IPS-20b (cell line): ENCODE measurements around the gene PLAU.
"Not testable (repeated sequence)": the region's sequence is repeated elsewhere in the genome, so short reads cannot be mapped to it uniquely, and the experiment has no call there.

Experiments
- H3K27ac ChIP-seq: one replicate; pipeline ENCODE4 v1.5.1; 2013; ENCODE audit warnings: low read length
- H3K27me3 ChIP-seq: 2 replicates; pipeline ENCODE4 v1.6.1; 2013; ENCODE audit warnings: mild to moderate bottlenecking, low read length, inconsistent platforms; ENCODE audit not compliant: insufficient read depth
- H3K36me3 ChIP-seq: 2 replicates; pipeline ENCODE4 v1.6.1; 2013; ENCODE audit warnings: low read depth, mild to moderate bottlenecking, inconsistent platforms, low read length, moderate library complexity; ENCODE audit not compliant: insufficient read depth
- H3K4me1 ChIP-seq: 2 replicates; pipeline ENCODE4 v1.6.1; 2013; ENCODE audit warnings: mild to moderate bottlenecking, control low read depth, inconsistent platforms, low read length, moderate library complexity; ENCODE audit not compliant: insufficient read depth
- H3K4me3 ChIP-seq: 2 replicates; pipeline ENCODE4 v1.5.1; 2013; ENCODE audit warnings: mild to moderate bottlenecking, low read length, inconsistent platforms
- H3K9ac ChIP-seq: 2 replicates; pipeline ENCODE4 v1.6.1; 2013; ENCODE audit warnings: low read depth, mild to moderate bottlenecking, inconsistent platforms, low read length, moderate library complexity
- H3K9me3 ChIP-seq: 2 replicates; pipeline ENCODE4 v1.6.1; 2013; ENCODE audit warnings: mild to moderate bottlenecking, low read depth, low read length, inconsistent platforms; ENCODE audit not compliant: insufficient read depth

Gene PLAU

GRCh38 chr10:73917566-73918305 is 6.8 kb downstream of the PLAU start:
- Histone ChIP-seq H3K36me3 (peaks cover 13% of the 10 kb centered on the region), H3K4me1 (peaks cover 5% of the 10 kb centered on the region; the same call in 1 of the 2 replicates), H3K9me3 (no peaks in the 10 kb centered on the region), H3K4me3 (no peak overlapping the region), H3K9ac (no peak overlapping the region), H3K27me3 (peaks cover 10% of the 10 kb centered on the region), H3K27ac (no peak overlapping the region)

GRCh38 chr10:73919481-73919880 is 8.5 kb downstream of the PLAU start:
- peaks cover 13% of the 10 kb centered on the region for H3K36me3 ChIP-seq
- not testable (repeated sequence) for H3K27ac ChIP-seq, H3K27me3 ChIP-seq, H3K9me3 ChIP-seq, H3K9ac ChIP-seq, H3K4me3 ChIP-seq
- peaks cover 11% of the 10 kb centered on the region for H3K4me1 ChIP-seq

- Histone ChIP-seq H3K36me3 (peaks cover 9% of the 10 kb centered on the region), H3K4me1 (peaks cover 13% of the 10 kb centered on the region), H3K9me3 (no peaks in the 10 kb centered on the region), H3K9ac (no peak overlapping the region), H3K4me3 (no peak overlapping the region), H3K27me3 (no peaks in the 10 kb centered on the region), H3K27ac (no peak overlapping the region)
Observed at GRCh38 chr10:73920089-73920488, 9.2 kb downstream of the PLAU start.

- Histone ChIP-seq H3K4me3 (no peak overlapping the region), H3K9me3 (no peaks in the 10 kb centered on the region), H3K27ac (no peak overlapping the region), H3K36me3 (no peaks in the 10 kb centered on the region), H3K9ac (no peak overlapping the region), H3K4me1 (peaks cover 13% of the 10 kb centered on the region), H3K27me3 (no peaks in the 10 kb centered on the region)
Observed at GRCh38 chr10:73922007-73922863, 11.3 kb downstream of the PLAU start.

- Histone ChIP-seq H3K9me3 (no peaks in the 10 kb centered on the region), H3K9ac (no peak overlapping the region), H3K36me3 (no peaks in the 10 kb centered on the region), H3K27ac (no peak overlapping the region), H3K27me3 (no peaks in the 10 kb centered on the region), H3K4me1 (peaks cover 13% of the 10 kb centered on the region), H3K4me3 (no peak overlapping the region)
Observed at GRCh38 chr10:73922864-73923133, 11.9 kb downstream of the PLAU start.

- peak overlapping the region; percentile 38 for H3K27ac ChIP-seq
- no peaks in the 10 kb centered on the region for H3K36me3 ChIP-seq
- H3K4me3 ChIP-seq: peak overlapping the region; percentile 7
- peaks cover 13% of the 10 kb centered on the region for H3K4me1 ChIP-seq
- H3K9ac ChIP-seq: peak overlapping the region; percentile 34; the same call in 1 of the 2 replicates
- H3K27me3 ChIP-seq: no peaks in the 10 kb centered on the region
- H3K9me3 ChIP-seq: no peaks in the 10 kb centered on the region
Observed at GRCh38 chr10:73923935-73924598, 13.1 kb downstream of the PLAU start.

GRCh38 chr10:73924935-73925334 is 14.0 kb downstream of the PLAU start:
- Histone ChIP-seq H3K4me3 (no peak overlapping the region), H3K4me1 (peaks cover 13% of the 10 kb centered on the region), H3K27me3 (no peaks in the 10 kb centered on the region), H3K27ac (peak overlapping the region; percentile 38), H3K9ac (no peak overlapping the region), H3K9me3 (no peaks in the 10 kb centered on the region), H3K36me3 (no peaks in the 10 kb centered on the region)

- H3K27ac ChIP-seq: no peak overlapping the region
- no peak overlapping the region for H3K9ac ChIP-seq
- H3K36me3 ChIP-seq: no peaks in the 10 kb centered on the region
- no peak overlapping the region for H3K4me3 ChIP-seq
- H3K4me1 ChIP-seq: peaks cover 13% of the 10 kb centered on the region
- H3K9me3 ChIP-seq: no peaks in the 10 kb centered on the region
- no peaks in the 10 kb centered on the region for H3K27me3 ChIP-seq
Observed at GRCh38 chr10:73925539-73925938, 14.6 kb downstream of the PLAU start.

GRCh38 chr10:73926152-73926764 is 15.3 kb downstream of the PLAU start:
- Histone ChIP-seq H3K27ac (no peak overlapping the region), H3K9me3 (no peaks in the 10 kb centered on the region), H3K36me3 (no peaks in the 10 kb centered on the region), H3K27me3 (no peaks in the 10 kb centered on the region), H3K9ac (no peak overlapping the region), H3K4me1 (peaks cover 13% of the 10 kb centered on the region), H3K4me3 (no peak overlapping the region)

- H3K9me3 ChIP-seq: not testable (repeated sequence)
Observed at GRCh38 chr10:73930630-73931327, 19.8 kb downstream of the PLAU start.

More at GRCh38 chr10:73930630-73931327, 19.8 kb downstream of the PLAU start:
- not testable (repeated sequence) for H3K36me3 ChIP-seq, H3K9ac ChIP-seq, H3K27me3 ChIP-seq, H3K4me3 ChIP-seq, H3K27ac ChIP-seq
- peaks cover 14% of the 10 kb centered on the region; the same call in 1 of the 2 replicates for H3K4me1 ChIP-seq
